ENCODE measurements around the gene ZNF503.

The ZNF503 gene

GRCh38 chr10:75430000-75430763, 28.6 kb upstream of the ZNF503 start:
- no peak for DNase-seq

- no peak for DNase-seq
Measured at GRCh38 chr10:75429159-75429827, 27.7 kb upstream of the ZNF503 start.

- DNase-seq: no peak
Measured at GRCh38 chr10:75428434-75429158, 27.0 kb upstream of the ZNF503 start.

GRCh38 chr10:75427951-75428350, 26.4 kb upstream of the ZNF503 start:
- DNase-seq: no peak

GRCh38 chr10:75426880-75427279, 25.3 kb upstream of the ZNF503 start:
- DNase-seq: no peak

GRCh38 chr10:75425291-75426079, 23.9 kb upstream of the ZNF503 start:
- DNase-seq: no peak

- no peak for DNase-seq
Measured at GRCh38 chr10:75424571-75424970, 23.0 kb upstream of the ZNF503 start.

GRCh38 chr10:75422913-75423312, 21.3 kb upstream of the ZNF503 start:
- DNase-seq: no peak

- DNase-seq: no peak
Measured at GRCh38 chr10:75418712-75419111, 17.1 kb upstream of the ZNF503 start.

- DNase-seq: no peak
Measured at GRCh38 chr10:75418293-75418692, 16.7 kb upstream of the ZNF503 start.

- peak in 1 of 2 experiments; percentile 39 for DNase-seq
Measured at GRCh38 chr10:75417522-75417927, 16.0 kb upstream of the ZNF503 start.

- DNase-seq: no peak
Measured at GRCh38 chr10:75414527-75414926, 13.0 kb upstream of the ZNF503 start.

GRCh38 chr10:75410132-75411005, 8.8 kb upstream of the ZNF503 start:
- no peak for DNase-seq

GRCh38 chr10:75408911-75409885, 7.6 kb upstream of the ZNF503 start:
- DNase-seq: peak; percentile 68 to 76

- DNase-seq: no peak
Measured at GRCh38 chr10:75408509-75408875, 6.9 kb upstream of the ZNF503 start.

- DNase-seq: no peak
Measured at GRCh38 chr10:75407713-75408508, 6.3 kb upstream of the ZNF503 start.

- DNase-seq: no peak
Measured at GRCh38 chr10:75407224-75407712, 5.7 kb upstream of the ZNF503 start.

- no peak for DNase-seq
Measured at GRCh38 chr10:75406462-75407223, 5.1 kb upstream of the ZNF503 start.
